GM19239 (cell line): ENCODE results near the gene CDX1.
A peak's percentile ranks its signal among the peaks of the same experiment; 100 is the strongest.

Experiments used
- DNase-seq: peaks from one replicate; pipeline ENCODE4 v3.0.0; 2011; ENCODE audit warnings: low spot score; ENCODE audit not compliant: insufficient read length
- FAIRE-seq: peaks from 2 replicates; lab custom pipeline; 2011; peaks lifted over from hg19 to GRCh38; lab: Jason Lieb, UNC

CDX1 gene

GRCh38 chr5:150144246-150144801 lies 22.3 kb upstream of the CDX1 start:
- no peak for FAIRE-seq
- no peak for DNase-seq

DNA sequence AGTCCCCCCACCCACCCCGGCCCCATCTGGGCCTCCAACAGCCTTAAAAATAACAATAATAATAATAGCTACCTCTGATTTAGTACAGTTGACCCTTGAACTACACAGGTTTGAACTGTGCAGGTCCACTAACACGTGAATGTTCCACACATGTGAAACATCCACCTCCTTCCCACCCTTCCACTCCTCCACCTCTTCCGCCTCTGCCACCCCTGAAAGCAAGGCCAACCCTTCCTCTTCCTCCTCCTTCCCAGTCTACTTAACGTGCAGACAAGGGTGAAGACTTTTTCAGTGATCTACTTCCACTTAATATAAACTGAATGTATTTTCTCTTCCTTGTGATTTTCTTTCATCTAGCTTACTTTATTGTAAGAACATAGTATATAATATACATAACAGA lies 21.7 kb upstream of the CDX1 start:
- FAIRE-seq (no peak), DNase-seq (no peak)

- DNase-seq = no peak
- FAIRE-seq = no peak
Measured at GRCh38 chr5:150146235-150146634, 20.3 kb upstream of the CDX1 start.

DNA sequence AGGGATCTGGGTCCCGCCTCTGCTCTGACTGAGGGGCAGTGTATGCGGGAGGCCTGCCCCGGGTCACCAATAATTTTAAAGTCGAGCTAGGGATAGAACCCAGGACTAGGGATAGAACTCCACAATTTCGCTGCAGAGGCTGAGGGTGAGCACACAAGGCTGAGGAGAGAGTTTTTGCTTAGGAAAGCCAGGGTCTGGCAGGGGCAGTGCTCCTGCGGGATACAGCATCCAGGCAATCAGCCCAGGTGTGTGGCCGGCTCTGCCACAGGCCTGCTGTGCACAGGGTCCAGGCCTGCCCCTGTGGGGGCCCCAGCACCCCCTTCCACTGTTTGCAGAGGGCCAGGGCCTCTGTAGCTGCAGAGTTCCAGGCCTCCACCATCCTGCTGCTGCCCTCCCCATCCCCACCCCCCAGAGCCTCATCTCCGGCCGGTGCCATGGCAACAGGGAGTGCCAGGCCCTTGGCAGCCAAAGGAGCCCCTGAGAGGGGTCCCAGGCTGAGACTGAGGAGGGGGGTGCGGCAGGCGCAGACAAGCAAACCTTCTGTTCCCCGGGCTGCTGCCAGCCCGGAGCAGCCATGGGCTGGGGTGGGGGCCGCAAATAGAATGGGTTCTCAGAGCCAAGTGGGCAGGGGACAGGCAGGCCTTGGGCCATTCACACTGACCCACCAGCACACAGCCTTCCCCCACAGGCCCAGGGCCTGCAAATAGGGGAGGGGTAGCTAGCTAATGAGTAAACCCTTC lies 19.5 kb upstream of the CDX1 start:
- no peak for FAIRE-seq

GRCh38 chr5:150147670-150148069 lies 18.9 kb upstream of the CDX1 start:
- no peak for FAIRE-seq
- DNase-seq = no peak

More for the DNA sequence above, 19.5 kb upstream of the CDX1 start:
- no peak for DNase-seq

- FAIRE-seq = no peak
- no peak for DNase-seq
Measured at GRCh38 chr5:150148117-150148927, 18.3 kb upstream of the CDX1 start.

GRCh38 chr5:150149618-150150017 lies 17.0 kb upstream of the CDX1 start:
- FAIRE-seq (no peak), DNase-seq (no peak)

DNA sequence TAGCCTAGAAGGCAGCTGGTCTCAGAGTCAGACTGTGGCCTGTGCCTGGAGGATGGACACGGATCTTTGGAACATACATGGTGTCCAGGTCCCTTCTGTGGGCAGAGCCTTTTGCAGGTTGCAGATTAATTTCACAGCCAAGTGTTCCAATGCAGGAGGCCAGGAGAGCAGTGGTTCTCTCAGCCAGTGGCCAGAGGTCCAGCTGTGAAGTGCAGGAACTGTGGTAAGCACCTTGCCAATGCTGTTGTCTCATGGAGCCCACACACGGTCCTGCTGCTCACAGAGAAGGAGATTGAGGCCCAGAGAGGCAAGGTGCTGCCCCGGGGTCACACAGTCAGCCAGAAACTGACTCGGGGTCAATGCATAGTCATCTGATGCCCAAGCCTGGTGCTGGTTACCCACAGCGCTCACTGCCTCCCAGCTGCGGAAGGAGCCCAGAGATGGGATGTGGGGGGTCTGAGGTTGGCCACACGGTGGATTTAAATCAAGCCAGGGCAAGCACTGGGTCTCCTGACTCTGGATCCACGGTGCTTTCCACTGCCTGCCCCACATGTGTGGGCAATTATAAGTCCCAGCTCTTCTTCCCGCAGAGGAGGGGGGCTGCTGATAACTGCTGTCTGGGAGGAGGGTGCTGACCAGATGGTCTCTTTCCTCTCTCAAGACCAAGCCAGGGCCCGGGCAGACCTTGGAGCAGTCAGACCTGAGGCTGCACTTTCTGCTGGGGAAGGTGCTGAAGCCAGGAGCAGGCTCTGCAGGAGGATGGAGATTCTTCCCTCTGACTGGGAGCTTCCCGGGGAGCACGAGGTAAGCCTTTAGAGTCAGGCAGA lies 13.7 kb upstream of the CDX1 start:
- no peak for DNase-seq
- FAIRE-seq = no peak

- DNase-seq (no peak), FAIRE-seq (no peak)
Measured at GRCh38 chr5:150153483-150153882, 13.1 kb upstream of the CDX1 start.

DNA sequence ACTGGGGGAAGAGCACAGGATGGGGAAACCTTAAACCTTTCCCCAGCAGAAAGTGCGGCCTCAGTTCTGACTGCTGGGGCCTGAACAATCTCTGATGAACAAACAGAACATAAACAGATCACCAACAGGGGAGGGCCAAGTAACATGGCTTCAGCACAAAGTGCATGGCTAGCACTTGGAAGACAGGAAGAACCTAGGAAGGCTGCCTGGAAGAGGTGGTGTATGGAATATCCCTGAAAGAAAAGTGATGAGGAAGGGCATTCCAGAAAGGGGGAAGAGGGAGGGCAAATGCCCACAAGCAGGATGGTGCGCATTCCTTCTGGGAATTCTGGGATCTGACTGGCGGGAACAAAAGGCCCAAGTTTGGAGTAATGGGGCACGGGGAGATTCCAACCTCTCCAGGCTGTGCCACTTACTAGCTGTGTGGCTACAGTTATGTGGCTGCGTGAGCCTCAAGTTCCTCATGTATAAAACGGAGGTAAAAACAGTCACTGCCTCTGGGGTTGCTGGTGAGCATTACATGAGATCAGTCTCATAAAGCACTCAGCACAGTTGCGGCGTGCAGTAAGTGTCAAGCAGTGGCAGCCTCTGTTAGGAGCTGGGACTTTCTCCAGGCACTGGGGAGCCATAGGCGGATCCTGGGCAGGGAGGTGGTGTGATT lies 12.5 kb upstream of the CDX1 start:
- DNase-seq (no peak), FAIRE-seq (no peak)

GRCh38 chr5:150154618-150155128 lies 11.9 kb upstream of the CDX1 start:
- FAIRE-seq (no peak), DNase-seq (no peak)

- DNase-seq = peak; percentile 39
Measured at GRCh38 chr5:150155258-150156026, 11.1 kb upstream of the CDX1 start, which contains the start of gene PDGFRB. Gene PDGFRB, minus strand, starts transcription at chr5:150155845. Its CDS starts 18,798 bp downstream, at chr5:150137047.

GRCh38 chr5:150156027-150156368 lies 10.6 kb upstream of the CDX1 start:
- DNase-seq (no peak), FAIRE-seq (peak; percentile 55)

More at GRCh38 chr5:150155258-150156026, 11.1 kb upstream of the CDX1 start, which contains the start of gene PDGFRB:
- FAIRE-seq = no peak

DNA sequence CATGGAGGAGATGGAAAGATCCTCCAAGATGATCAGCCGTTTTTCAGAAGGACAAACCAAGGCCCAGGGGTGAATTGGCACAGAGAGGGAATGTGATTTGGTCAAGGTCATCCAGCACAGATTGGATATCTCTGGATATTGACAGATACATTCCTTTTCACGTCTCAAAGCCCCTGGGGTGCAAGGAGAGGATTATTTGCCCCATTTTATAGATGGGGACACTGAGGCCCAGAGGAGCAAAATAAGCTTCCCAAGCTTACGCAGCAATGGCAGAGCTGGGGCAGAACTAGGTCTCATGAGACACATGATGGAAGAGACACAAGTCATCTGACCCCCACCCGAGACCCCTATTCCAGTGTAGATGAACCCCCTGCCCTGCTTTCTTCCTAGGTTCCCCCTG lies 10.0 kb upstream of the CDX1 start:
- no peak for DNase-seq
- FAIRE-seq = no peak

DNA sequence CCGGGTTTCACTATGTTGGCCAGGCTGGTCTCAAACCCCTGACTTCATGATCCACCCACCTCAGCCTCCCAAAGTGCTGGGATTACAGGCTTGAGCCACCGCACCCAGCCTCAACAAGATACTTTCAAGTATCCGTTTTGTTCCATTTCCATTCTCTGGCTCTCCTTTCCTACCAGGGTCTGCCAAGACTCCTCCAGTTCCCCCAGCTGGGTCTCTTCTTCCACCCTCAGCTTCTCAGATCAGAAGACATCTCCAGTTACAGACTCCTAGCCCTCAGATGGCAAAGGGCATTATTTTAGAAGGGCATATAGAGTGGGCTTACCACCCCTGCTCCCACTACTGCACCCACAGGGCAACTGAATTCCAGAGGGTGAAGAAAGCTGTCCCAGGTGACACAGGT lies 9.4 kb upstream of the CDX1 start:
- no peak for FAIRE-seq
- DNase-seq = no peak

DNA sequence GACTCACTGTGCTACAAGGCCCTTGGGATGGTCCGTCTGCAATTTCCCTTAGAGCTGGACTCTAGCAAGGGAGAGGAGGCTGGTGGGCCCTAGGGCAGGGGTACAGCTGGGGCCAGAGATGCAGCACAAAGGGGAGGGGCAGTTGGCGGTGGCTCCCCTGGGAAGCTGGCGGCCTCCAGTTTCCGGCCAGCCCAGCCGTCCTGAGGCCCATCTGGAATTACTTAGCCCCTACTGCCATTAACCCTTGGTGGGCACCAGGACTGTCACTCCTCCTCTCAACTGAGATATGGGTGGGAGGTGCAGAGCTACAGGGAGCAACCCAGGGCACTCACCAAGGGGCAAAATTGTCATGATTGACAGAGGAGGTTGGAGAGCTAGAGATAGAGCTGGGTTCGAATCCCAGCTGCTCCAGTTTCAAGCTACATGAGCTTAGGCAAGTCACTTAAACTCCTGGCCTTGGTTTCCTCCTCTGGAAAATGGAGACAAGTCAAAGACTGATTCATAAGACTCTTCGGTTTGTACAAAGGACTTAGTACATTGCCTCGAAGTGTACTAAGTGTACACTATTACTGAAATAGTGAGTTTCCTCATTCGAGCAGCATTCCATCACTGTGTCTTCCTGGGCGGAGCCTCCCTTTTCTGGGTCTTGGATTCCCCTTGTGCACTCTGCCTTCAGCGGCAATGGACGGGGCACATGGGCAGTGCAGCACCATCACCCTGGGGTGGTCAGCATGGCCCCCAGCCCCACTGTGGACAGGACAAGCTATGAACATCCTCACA lies 8.2 kb upstream of the CDX1 start:
- DNase-seq (no peak), FAIRE-seq (no peak)

- FAIRE-seq = no peak
Measured at GRCh38 chr5:150159031-150159430, 7.5 kb upstream of the CDX1 start.

GRCh38 chr5:150159741-150160179 lies 6.8 kb upstream of the CDX1 start:
- FAIRE-seq = no peak

More at GRCh38 chr5:150159031-150159430, 7.5 kb upstream of the CDX1 start:
- DNase-seq = no peak

More at GRCh38 chr5:150159741-150160179, 6.8 kb upstream of the CDX1 start:
- no peak for DNase-seq
